HepG2 (cell line): Measurements from ENCODE around the gene PDLIM5. TPM values are rescaled to one million over a fixed set of nuclear protein-coding genes. Genes with fewer than 3 reads are reported as not detected.

Experiments
- HMG20A ChIP-seq: IDR thresholded peaks from 2 replicates; pipeline ENCODE4 v1.6.1; 2016; ENCODE audit warnings: borderline replicate concordance
- HNRNPL ChIP-seq: fragments of 200-400 bp; formaldehyde crosslinking; IDR thresholded peaks from 2 replicates; pipeline ENCODE4 v1.6.1; 2017; ENCODE audit warnings: mild to moderate bottlenecking, low read depth, low read length
- MAX ChIP-seq: IDR thresholded peaks from 2 replicates; pipeline ENCODE4 v1.6.1; 2012; ENCODE audit warnings: inconsistent platforms
- MTA1 ChIP-seq: sonication (generic); formaldehyde crosslinking; IDR thresholded peaks from 2 replicates; pipeline ENCODE4 v1.4.0; 2020; ENCODE audit warnings: missing genetic modification reagents, mild to moderate bottlenecking, borderline replicate concordance
- NFKB2 ChIP-seq: sonication (generic); formaldehyde crosslinking; IDR thresholded peaks from 2 replicates; pipeline ENCODE4 v1.4.0; 2020; ENCODE audit warnings: missing genetic modification reagents, borderline replicate concordance
- NPAS2 ChIP-seq: sonication (generic); formaldehyde crosslinking; IDR thresholded peaks from 2 replicates; pipeline ENCODE4 v1.8.0; 2022; ENCODE audit warnings: mild to moderate bottlenecking, missing genetic modification reagents, borderline replicate concordance
- PITX1 ChIP-seq: sonication (generic); formaldehyde crosslinking; IDR thresholded peaks from 2 replicates; pipeline ENCODE4 v1.5.1; 2020; ENCODE audit warnings: mild to moderate bottlenecking, missing genetic modification reagents
- SPEN ChIP-seq: sonication (generic); formaldehyde crosslinking; IDR thresholded peaks from 2 replicates; pipeline ENCODE4 v1.5.1; 2020; ENCODE audit warnings: low read depth, mild to moderate bottlenecking, missing genetic modification reagents
- TBL1XR1 ChIP-seq: fragments of 150-350 bp; IDR thresholded peaks from 2 replicates; pipeline ENCODE4 v1.6.1; 2014; ENCODE audit warnings: borderline replicate concordance, low read length; ENCODE audit not compliant: partially characterized antibody
- ZBTB20 ChIP-seq: sonication (generic); formaldehyde crosslinking; IDR thresholded peaks from 2 replicates; pipeline ENCODE4 v1.8.1; 2023; ENCODE audit warnings: missing genetic modification reagents, low read depth, mild to moderate bottlenecking, borderline replicate concordance
- ZFP1 ChIP-seq: IDR thresholded peaks from 2 replicates; pipeline ENCODE4 v1.6.1; 2016
- ZNF180 ChIP-seq: sonication (generic); formaldehyde crosslinking; IDR thresholded peaks from 2 replicates; pipeline ENCODE4 v1.4.0; 2020; ENCODE audit warnings: low read depth, missing genetic modification reagents, borderline replicate concordance
- ZNF260 ChIP-seq: sonication (generic); formaldehyde crosslinking; IDR thresholded peaks from 2 replicates; pipeline ENCODE4 v1.4.0; 2020; ENCODE audit warnings: missing genetic modification reagents, low read depth, mild to moderate bottlenecking, borderline replicate concordance
- ZNF720 ChIP-seq: sonication (generic); formaldehyde crosslinking; IDR thresholded peaks from 2 replicates; pipeline ENCODE4 v1.4.0; 2020; ENCODE audit warnings: missing genetic modification reagents
- ZSCAN31 ChIP-seq: sonication (generic); formaldehyde crosslinking; IDR thresholded peaks from 2 replicates; pipeline ENCODE4 v1.5.0; 2020; ENCODE audit warnings: low read depth, mild to moderate bottlenecking, missing genetic modification reagents
- polyA plus RNA-seq, 8 experiments: library from polyadenylated mRNA; depleted of rRNA in 3 of 8; stranded (reverse) in 7 of 8; unstranded in 1 of 8; fragments of >200 nt; fragmentation: Illumina TruSeq in 4 of 8; extraction: Trizol in 4 of 8; gene quantifications; 2 replicates each; pipeline versions ENCODE4 v1.2.1 to v1.2.3, GENCODE V29; 2011 to 2016; ENCODE audit warnings: low read depth in 4 of 8, missing spikeins in 1 of 8, mixed read lengths in 1 of 8; ENCODE audit not compliant: insufficient read depth in 1 of 8
- total RNA-seq, 5 experiments: library from RNA; depleted of rRNA; stranded (reverse); fragments of >200 nt; fragmentation: Illumina TruSeq; extraction: Trizol; gene quantifications; 2 replicates each; pipeline ENCODE4 v1.2.3, GENCODE V29; 2016; ENCODE audit warnings: low read depth in 1 of 5
- TF ChIP-seq, protein P1 (sequence below): IDR thresholded peaks from 2 replicates; pipeline ENCODE4 v1.6.1; 2016; ENCODE audit warnings: low read depth, borderline replicate concordance
- TF ChIP-seq, protein P2 (sequence below): sonication (generic); formaldehyde crosslinking; IDR thresholded peaks from 2 replicates; pipeline ENCODE4 v1.4.0; 2020; ENCODE audit warnings: mild to moderate bottlenecking, missing genetic modification reagents
- TF ChIP-seq, protein P3 (sequence below): sonication (generic); formaldehyde crosslinking; conservative IDR thresholded peaks from 2 replicates; pipeline ENCODE4 v1.8.1; 2023; ENCODE audit warnings: missing genetic modification reagents
- TF ChIP-seq, protein P4 (sequence below): IDR thresholded peaks from 2 replicates; pipeline ENCODE4 v1.6.1; 2016; ENCODE audit warnings: low read depth
- TF ChIP-seq, protein P5 (sequence below): sonication (generic); formaldehyde crosslinking; IDR thresholded peaks from 2 replicates; pipeline ENCODE4 v1.8.1; 2023; ENCODE audit warnings: mild to moderate bottlenecking, inconsistent platforms, moderate library complexity, missing genetic modification reagents, borderline replicate concordance

PDLIM5 gene
- total and polyA plus RNA-seq, 2 of the 13 experiments (the other 11 are each of a cell fraction or from before 2014, with no cell fraction given): 52.8 to 119 TPM

- TF ChIP-seq PITX1 (CRISPR knock-in tag) (peak; percentile 95), NFKB2 (CRISPR knock-in tag) (no peak), MAX (no peak; the same call in 1 of the 2 replicates), ZFP1 (CRISPR knock-in tag) (peak; percentile 47; the same call in 1 of the 2 replicates), NPAS2 (CRISPR knock-in tag) (no peak), TBL1XR1 (no peak), MTA1 (CRISPR knock-in tag) (no peak; the same call in 1 of the 2 replicates), ZSCAN31 (0 out of 2 replicates have a peak, but pooled peaks have one; percentile 27), ZBTB20 (CRISPR knock-in tag) (peak; percentile 91; the same call in 1 of the 2 replicates), HMG20A (peak; percentile 92), ZNF180 (CRISPR knock-in tag) (no peak), ZNF720 (CRISPR knock-in tag) (no peak), SPEN (no peak; the same call in 1 of the 2 replicates), HNRNPL (no peak), ZNF260 (CRISPR knock-in tag) (no peak)
- TF ChIP-seq, protein P1, sequence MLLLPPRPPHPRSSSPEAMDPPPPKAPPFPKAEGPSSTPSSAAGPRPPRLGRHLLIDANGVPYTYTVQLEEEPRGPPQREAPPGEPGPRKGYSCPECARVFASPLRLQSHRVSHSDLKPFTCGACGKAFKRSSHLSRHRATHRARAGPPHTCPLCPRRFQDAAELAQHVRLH (CRISPR knock-in tag): peak; percentile 78; the same call in 1 of the 2 replicates
- TF ChIP-seq, protein P2, sequence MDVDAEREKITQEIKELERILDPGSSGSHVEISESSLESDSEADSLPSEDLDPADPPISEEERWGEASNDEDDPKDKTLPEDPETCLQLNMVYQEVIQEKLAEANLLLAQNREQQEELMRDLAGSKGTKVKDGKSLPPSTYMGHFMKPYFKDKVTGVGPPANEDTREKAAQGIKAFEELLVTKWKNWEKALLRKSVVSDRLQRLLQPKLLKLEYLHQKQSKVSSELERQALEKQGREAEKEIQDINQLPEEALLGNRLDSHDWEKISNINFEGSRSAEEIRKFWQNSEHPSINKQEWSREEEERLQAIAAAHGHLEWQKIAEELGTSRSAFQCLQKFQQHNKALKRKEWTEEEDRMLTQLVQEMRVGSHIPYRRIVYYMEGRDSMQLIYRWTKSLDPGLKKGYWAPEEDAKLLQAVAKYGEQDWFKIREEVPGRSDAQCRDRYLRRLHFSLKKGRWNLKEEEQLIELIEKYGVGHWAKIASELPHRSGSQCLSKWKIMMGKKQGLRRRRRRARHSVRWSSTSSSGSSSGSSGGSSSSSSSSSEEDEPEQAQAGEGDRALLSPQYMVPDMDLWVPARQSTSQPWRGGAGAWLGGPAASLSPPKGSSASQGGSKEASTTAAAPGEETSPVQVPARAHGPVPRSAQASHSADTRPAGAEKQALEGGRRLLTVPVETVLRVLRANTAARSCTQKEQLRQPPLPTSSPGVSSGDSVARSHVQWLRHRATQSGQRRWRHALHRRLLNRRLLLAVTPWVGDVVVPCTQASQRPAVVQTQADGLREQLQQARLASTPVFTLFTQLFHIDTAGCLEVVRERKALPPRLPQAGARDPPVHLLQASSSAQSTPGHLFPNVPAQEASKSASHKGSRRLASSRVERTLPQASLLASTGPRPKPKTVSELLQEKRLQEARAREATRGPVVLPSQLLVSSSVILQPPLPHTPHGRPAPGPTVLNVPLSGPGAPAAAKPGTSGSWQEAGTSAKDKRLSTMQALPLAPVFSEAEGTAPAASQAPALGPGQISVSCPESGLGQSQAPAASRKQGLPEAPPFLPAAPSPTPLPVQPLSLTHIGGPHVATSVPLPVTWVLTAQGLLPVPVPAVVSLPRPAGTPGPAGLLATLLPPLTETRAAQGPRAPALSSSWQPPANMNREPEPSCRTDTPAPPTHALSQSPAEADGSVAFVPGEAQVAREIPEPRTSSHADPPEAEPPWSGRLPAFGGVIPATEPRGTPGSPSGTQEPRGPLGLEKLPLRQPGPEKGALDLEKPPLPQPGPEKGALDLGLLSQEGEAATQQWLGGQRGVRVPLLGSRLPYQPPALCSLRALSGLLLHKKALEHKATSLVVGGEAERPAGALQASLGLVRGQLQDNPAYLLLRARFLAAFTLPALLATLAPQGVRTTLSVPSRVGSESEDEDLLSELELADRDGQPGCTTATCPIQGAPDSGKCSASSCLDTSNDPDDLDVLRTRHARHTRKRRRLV (CRISPR knock-in tag): no peak
- TF ChIP-seq, protein P3, sequence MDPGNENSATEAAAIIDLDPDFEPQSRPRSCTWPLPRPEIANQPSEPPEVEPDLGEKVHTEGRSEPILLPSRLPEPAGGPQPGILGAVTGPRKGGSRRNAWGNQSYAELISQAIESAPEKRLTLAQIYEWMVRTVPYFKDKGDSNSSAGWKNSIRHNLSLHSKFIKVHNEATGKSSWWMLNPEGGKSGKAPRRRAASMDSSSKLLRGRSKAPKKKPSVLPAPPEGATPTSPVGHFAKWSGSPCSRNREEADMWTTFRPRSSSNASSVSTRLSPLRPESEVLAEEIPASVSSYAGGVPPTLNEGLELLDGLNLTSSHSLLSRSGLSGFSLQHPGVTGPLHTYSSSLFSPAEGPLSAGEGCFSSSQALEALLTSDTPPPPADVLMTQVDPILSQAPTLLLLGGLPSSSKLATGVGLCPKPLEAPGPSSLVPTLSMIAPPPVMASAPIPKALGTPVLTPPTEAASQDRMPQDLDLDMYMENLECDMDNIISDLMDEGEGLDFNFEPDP: no peak
- TF ChIP-seq, protein P4, sequence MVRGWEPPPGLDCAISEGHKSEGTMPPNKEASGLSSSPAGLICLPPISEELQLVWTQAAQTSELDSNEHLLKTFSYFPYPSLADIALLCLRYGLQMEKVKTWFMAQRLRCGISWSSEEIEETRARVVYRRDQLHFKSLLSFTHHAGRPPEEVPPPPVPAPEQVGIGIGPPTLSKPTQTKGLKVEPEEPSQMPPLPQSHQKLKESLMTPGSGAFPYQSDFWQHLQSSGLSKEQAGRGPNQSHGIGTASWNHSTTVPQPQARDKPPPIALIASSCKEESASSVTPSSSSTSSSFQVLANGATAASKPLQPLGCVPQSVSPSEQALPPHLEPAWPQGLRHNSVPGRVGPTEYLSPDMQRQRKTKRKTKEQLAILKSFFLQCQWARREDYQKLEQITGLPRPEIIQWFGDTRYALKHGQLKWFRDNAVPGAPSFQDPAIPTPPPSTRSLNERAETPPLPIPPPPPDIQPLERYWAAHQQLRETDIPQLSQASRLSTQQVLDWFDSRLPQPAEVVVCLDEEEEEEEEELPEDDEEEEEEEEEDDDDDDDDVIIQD (CRISPR knock-in tag): peak; percentile 96
- TF ChIP-seq, protein P5, sequence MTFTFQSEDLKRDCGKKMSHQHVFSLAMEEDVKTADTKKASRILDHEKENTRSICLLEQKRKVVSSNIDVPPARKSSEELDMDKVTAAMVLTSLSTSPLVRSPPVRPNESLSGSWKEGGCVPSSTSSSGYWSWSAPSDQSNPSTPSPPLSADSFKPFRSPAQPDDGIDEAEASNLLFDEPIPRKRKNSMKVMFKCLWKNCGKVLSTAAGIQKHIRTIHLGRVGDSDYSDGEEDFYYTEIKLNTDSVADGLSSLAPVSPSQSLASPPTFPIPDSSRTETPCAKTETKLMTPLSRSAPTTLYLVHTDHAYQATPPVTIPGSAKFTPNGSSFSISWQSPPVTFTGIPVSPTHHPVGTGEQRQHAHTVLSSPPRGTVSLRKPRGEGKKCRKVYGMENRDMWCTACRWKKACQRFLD (CRISPR knock-in tag): no peak
Measured at GRCh38 chr4:94428884-94429283, 22.9 kb upstream of the PDLIM5 start (continued).
